Measurements from ENCODE around the gene FBXL12.

- no peak for TF ChIP-seq CTCF (IDR thresholded peaks at IDR 0.05)
- no peak for TF ChIP-seq POLR2A (IDR thresholded peaks at IDR 0.05)
Observed at GRCh38 chr19:9849791-9850190, 30.9 kb upstream of the FBXL12 start.

All from sigmoid colon (tissue), 3 donors.